PC-9 (cell line): ENCODE measurements around the gene CDC42. TPM values are rescaled to one million over a fixed set of nuclear protein-coding genes. Genes with fewer than 3 reads are reported as not detected.
A peak's percentile ranks its signal among the peaks of the same experiment; 100 is the strongest.

Source experiments
- BruUV-seq: library from RNA; stranded (reverse); fragments of 400-500 nt; replicated peaks from 2 replicates; lab custom pipeline; 2021; lab: Mats Ljungman, UMichigan
- CTCF ChIA-PET: fragments of 300-600 bp; sonication (Branson Sonifier 250); formaldehyde crosslinking; loops from one replicate; lab custom pipeline; 2022; ENCODE audit warnings: antibody characterized with exemption; lab: Charles Lee
- POLR2A ChIA-PET: fragments of 300-600 bp; sonication (Branson Sonifier 250); formaldehyde crosslinking; loops from one replicate; lab custom pipeline; 2022; ENCODE audit warnings: antibody characterized with exemption; ENCODE audit not compliant: unreplicated experiment; lab: Charles Lee
- DNase-seq, 2 experiments: peaks; one replicate each; pipeline versions ENCODE4 v3.0.0 to v3.0.0-alpha.2; 2015 to 2022; ENCODE audit warnings: mixed read lengths in 1 of 2
- H2AFZ ChIP-seq: fragments of 200-600 bp; sonication (generic); 2 replicates; pipeline ENCODE4 v1.8.1; 2017; ENCODE audit warnings: antibody characterized with exemption
- H3F3A ChIP-seq: fragments of 200-600 bp; sonication (generic); 2 replicates; pipeline ENCODE4 v1.8.1; 2017; ENCODE audit warnings: antibody characterized with exemption, mild to moderate bottlenecking, low read depth; ENCODE audit not compliant: insufficient read depth
- H3K27ac ChIP-seq: fragments of 200-600 bp; sonication (generic); 2 replicates; pipeline ENCODE4 v1.6.1; 2016; ENCODE audit warnings: mixed run types
- H3K27me3 ChIP-seq: fragments of 200-600 bp; sonication (generic); 2 replicates; pipeline ENCODE4 v1.6.1; 2016; ENCODE audit warnings: low read depth, mixed run types; ENCODE audit not compliant: insufficient read depth
- H3K36me3 ChIP-seq: fragments of 200-600 bp; sonication (generic); 2 replicates; pipeline ENCODE4 v1.6.1; 2016; ENCODE audit warnings: low read depth, mixed run types
- H3K4me1 ChIP-seq: fragments of 200-600 bp; sonication (generic); replicated peaks from 2 replicates; pipeline ENCODE4 v1.6.1; 2016; ENCODE audit warnings: mixed run types; ENCODE audit not compliant: insufficient read depth
- H3K4me2 ChIP-seq: fragments of 200-600 bp; sonication (generic); 2 replicates; pipeline ENCODE4 v1.6.1; 2017; ENCODE audit warnings: mixed run types
- H3K4me3 ChIP-seq: fragments of 200-600 bp; sonication (generic); 2 replicates; pipeline ENCODE4 v1.6.1; 2016; ENCODE audit warnings: mixed run types
- H3K79me2 ChIP-seq: fragments of 200-600 bp; sonication (generic); 2 replicates; pipeline ENCODE4 v1.6.1; 2017; ENCODE audit warnings: low read depth, mixed run types
- H3K9me2 ChIP-seq: fragments of 200-600 bp; sonication (generic); 2 replicates; pipeline ENCODE4 v1.8.1; 2017; ENCODE audit warnings: mild to moderate bottlenecking; ENCODE audit not compliant: insufficient read depth
- H3K9me3 ChIP-seq: fragments of 200-600 bp; sonication (generic); 2 replicates; pipeline ENCODE4 v1.8.1; 2016; ENCODE audit warnings: low read depth; ENCODE audit not compliant: insufficient read depth
- H4K20me1 ChIP-seq: fragments of 200-600 bp; sonication (generic); 2 replicates; pipeline ENCODE4 v1.8.1; 2017; ENCODE audit not compliant: insufficient read depth
- EZH2 ChIP-seq: fragments of 200-600 bp; sonication (generic); IDR thresholded peaks from 2 replicates; pipeline ENCODE4 v1.8.0; 2017; ENCODE audit warnings: antibody characterized with exemption, low read depth
- intact Hi-C: fragments of 100-400 bp; cut with micrococcal nuclease; formaldehyde crosslinking; loops from one replicate; pipeline ENCODE4 v1.10.0; 2022; ENCODE audit not compliant: unreplicated experiment
- total RNA-seq: library from RNA; stranded (reverse); gene quantifications from 2 replicates; pipeline ENCODE4 v1.2.3, GENCODE V29; 2021
- TF ChIP-seq, protein P1 (sequence below): fragments of 200-600 bp; sonication (generic); conservative IDR thresholded peaks from 2 replicates; pipeline ENCODE4 v1.6.1; 2017; ENCODE audit warnings: mixed run types, antibody characterized with exemption, mild to moderate bottlenecking, moderate library complexity

CDC42 gene
- total RNA-seq, 1 experiment from 2014 or later: 183 TPM

DNA sequence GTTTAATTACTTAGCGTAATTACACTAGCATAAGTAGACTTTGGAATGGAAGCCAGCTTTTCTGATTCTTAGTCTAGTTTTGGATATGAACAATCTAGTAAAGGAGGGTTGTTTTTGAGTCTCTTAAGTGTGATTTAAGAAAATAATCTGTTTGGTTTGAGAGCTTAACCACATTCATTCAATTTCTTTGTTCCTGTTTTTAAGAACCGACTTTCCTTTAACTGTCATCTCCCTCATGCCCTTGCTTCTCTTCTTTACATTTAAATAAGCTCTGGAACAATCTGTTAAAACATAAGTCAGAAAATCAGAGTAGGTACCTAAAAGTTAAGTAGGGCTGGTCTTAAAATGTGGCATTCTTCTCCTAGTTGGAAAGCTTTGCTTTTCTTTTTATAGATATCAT is 27.7 kb downstream of the CDC42 start:
- peaks cover 70% of the 10 kb centered on the region for H3K79me2 ChIP-seq
- H3K27ac ChIP-seq: no peak overlapping the region
- no peaks in the 10 kb centered on the region; the same call in 1 of the 2 replicates for H3K36me3 ChIP-seq
- H3K27me3 ChIP-seq: no peaks in the 10 kb centered on the region
- no peak overlapping the region for H3K4me2 ChIP-seq
- ChIA-PET POLR2A (no interaction called here), CTCF (no interaction called here)
- no peaks in the 10 kb centered on the region for H3K9me2 ChIP-seq
- 0 out of 2 replicates have a peak, but pooled peaks cover 13% of the 10 kb centered on the region for H3F3A ChIP-seq
- TF ChIP-seq, protein P1, sequence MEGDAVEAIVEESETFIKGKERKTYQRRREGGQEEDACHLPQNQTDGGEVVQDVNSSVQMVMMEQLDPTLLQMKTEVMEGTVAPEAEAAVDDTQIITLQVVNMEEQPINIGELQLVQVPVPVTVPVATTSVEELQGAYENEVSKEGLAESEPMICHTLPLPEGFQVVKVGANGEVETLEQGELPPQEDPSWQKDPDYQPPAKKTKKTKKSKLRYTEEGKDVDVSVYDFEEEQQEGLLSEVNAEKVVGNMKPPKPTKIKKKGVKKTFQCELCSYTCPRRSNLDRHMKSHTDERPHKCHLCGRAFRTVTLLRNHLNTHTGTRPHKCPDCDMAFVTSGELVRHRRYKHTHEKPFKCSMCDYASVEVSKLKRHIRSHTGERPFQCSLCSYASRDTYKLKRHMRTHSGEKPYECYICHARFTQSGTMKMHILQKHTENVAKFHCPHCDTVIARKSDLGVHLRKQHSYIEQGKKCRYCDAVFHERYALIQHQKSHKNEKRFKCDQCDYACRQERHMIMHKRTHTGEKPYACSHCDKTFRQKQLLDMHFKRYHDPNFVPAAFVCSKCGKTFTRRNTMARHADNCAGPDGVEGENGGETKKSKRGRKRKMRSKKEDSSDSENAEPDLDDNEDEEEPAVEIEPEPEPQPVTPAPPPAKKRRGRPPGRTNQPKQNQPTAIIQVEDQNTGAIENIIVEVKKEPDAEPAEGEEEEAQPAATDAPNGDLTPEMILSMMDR: no peak
- no peak for TF ChIP-seq EZH2
- H4K20me1 ChIP-seq: peaks cover 74% of the 10 kb centered on the region
- H3K4me1 ChIP-seq: no peaks in the 10 kb centered on the region
- intact Hi-C loops: no loop called here
- H3K4me3 ChIP-seq: no peak overlapping the region
- BruUV-seq: no TSS peak
- no peak overlapping the region for H2AFZ ChIP-seq
- no peak for DNase-seq
- H3K9me3 ChIP-seq: no peaks in the 10 kb centered on the region

DNA sequence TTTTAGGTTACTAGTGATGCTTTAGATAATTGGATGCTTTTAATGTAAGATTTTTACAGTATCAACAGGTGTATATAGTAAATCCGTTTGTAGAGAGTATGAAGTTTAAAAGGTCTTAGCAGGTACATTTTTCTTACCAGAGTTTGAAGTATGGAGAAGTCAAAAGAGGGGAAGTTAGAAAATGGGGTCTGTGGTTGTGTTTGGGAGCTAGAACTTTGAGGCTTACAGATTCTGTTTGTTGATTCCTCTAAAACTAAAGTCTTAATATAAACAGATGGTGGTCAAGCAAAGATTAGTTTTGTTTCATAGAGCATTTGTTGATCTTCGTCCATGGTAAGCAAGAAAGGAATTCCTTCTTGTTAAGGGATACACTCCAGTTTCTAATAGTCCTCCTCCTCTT is 35.8 kb downstream of the CDC42 start:
- TF ChIP-seq, protein P1: no peak
- no peak for TF ChIP-seq EZH2
- H4K20me1 ChIP-seq: peaks cover 79% of the 10 kb centered on the region
- POLR2A ChIA-PET: no interaction called here
- peaks cover 19% of the 10 kb centered on the region; the same call in 1 of the 2 replicates for H3F3A ChIP-seq
- H3K27me3 ChIP-seq: no peaks in the 10 kb centered on the region
- no peak overlapping the region for H3K4me3 ChIP-seq
- H3K79me2 ChIP-seq: peaks cover 66% of the 10 kb centered on the region
- H2AFZ ChIP-seq: no peak overlapping the region
- intact Hi-C loops: no loop called here
- H3K9me3 ChIP-seq: no peaks in the 10 kb centered on the region
- CTCF ChIA-PET: no interaction called here
- no peak overlapping the region for H3K4me2 ChIP-seq
- no peak for DNase-seq
- peaks cover 14% of the 10 kb centered on the region; the same call in 1 of the 2 replicates for H3K36me3 ChIP-seq
- no peak overlapping the region for H3K27ac ChIP-seq
- H3K9me2 ChIP-seq: no peaks in the 10 kb centered on the region
- H3K4me1 ChIP-seq: no peaks in the 10 kb centered on the region
- BruUV-seq: no TSS peak

DNA sequence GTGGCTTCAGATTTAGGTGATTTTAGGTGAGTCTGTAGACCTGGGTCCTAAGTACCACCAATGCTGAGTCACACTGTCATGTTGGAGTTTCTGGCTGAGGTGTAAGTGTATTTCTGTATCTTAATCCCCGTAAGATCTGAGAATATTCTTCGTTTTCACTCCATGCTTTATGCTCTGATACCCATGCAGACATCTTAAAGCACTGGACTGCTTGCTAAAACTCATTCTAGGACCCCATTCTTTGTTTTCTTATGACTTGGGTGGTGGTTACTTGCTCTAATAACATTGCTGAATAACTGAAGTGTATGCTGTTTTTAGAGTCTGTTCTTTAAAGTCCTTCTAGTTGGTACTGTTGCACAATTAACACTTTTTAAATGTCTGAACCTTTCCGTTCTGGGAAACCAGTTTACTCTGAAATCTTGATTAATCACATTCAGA is 36.6 kb downstream of the CDC42 start:
- peaks cover 14% of the 10 kb centered on the region; the same call in 1 of the 2 replicates for H3K36me3 ChIP-seq
- H4K20me1 ChIP-seq: peaks cover 75% of the 10 kb centered on the region
- intact Hi-C loops: no loop called here
- H3K4me3 ChIP-seq: no peak overlapping the region
- H3K9me3 ChIP-seq: no peaks in the 10 kb centered on the region
- no peak overlapping the region for H3K4me2 ChIP-seq
- peaks cover 60% of the 10 kb centered on the region for H3K79me2 ChIP-seq
- no peaks in the 10 kb centered on the region for H3K27me3 ChIP-seq
- TF ChIP-seq, protein P1: no peak
- TF ChIP-seq EZH2: no peak
- no peaks in the 10 kb centered on the region for H3K9me2 ChIP-seq
- DNase-seq: no peak
- H3K27ac ChIP-seq: peak overlapping the region; percentile 5; the same call in 1 of the 2 replicates
- ChIA-PET CTCF (no interaction called here), POLR2A (no interaction called here)
- no peaks in the 10 kb centered on the region for H3K4me1 ChIP-seq
- no TSS peak for BruUV-seq
- H3F3A ChIP-seq: peaks cover 19% of the 10 kb centered on the region; the same call in 1 of the 2 replicates
- no peak overlapping the region for H2AFZ ChIP-seq
